RWPE2 (cell line): Measurements from ENCODE around the gene ST3GAL3.

Experiments used
- ATAC-seq: fragments of 200-7000 bp; cut with Tn5 transposase; 3 replicates; pipeline ENCODE4 v1.9.1; 2021; ENCODE audit warnings: low read depth
- DNase-seq: peaks from one replicate; pipeline ENCODE4 v3.0.0-alpha.2; 2020; ENCODE audit warnings: low spot score
- H3K27ac ChIP-seq: fragments of 450-650 bp; 2 replicates; pipeline ENCODE4 v1.5.1; 2017; ENCODE audit warnings: mild to moderate bottlenecking; ENCODE audit not compliant: poor library complexity, severe bottlenecking
- H3K27me3 ChIP-seq: fragments of 250-450 bp; sonication (Bioruptor Pico); 2 replicates; pipeline ENCODE4 v1.5.1; 2021; ENCODE audit warnings: mild to moderate bottlenecking, moderate library complexity; ENCODE audit not compliant: insufficient read depth, poor library complexity, severe bottlenecking
- H3K36me3 ChIP-seq: fragments of 250-450 bp; sonication (Bioruptor Pico); 2 replicates; pipeline ENCODE4 v1.5.1; 2020; ENCODE audit warnings: low read depth, mild to moderate bottlenecking, moderate library complexity
- H3K4me1 ChIP-seq: fragments of 250-450 bp; sonication (Bioruptor Pico); 2 replicates; pipeline ENCODE4 v1.5.1; 2021; ENCODE audit warnings: mild to moderate bottlenecking, moderate library complexity; ENCODE audit not compliant: insufficient read depth, poor library complexity, severe bottlenecking
- H3K4me3 ChIP-seq: fragments of 250-450 bp; sonication (Bioruptor Pico); 2 replicates; pipeline ENCODE4 v1.5.1; 2021; ENCODE audit warnings: mild to moderate bottlenecking, moderate library complexity; ENCODE audit not compliant: severe bottlenecking
- H3K9me3 ChIP-seq: fragments of 250-450 bp; sonication (Bioruptor Pico); 2 replicates; pipeline ENCODE4 v1.5.1; 2021; ENCODE audit warnings: mild to moderate bottlenecking, moderate library complexity; ENCODE audit not compliant: severe bottlenecking
- CTCF ChIP-seq: fragments of 450-650 bp; IDR thresholded peaks from one replicate; pipeline ENCODE4 v1.5.1; 2017; ENCODE audit warnings: mild to moderate bottlenecking, moderate library complexity; ENCODE audit not compliant: poor library complexity, severe bottlenecking

Gene ST3GAL3

GRCh38 chr1:43707190-43708001, at the start of gene ST3GAL3:
ST3GAL3 (plus strand) TSS chr1:43707536; CDS start chr1:43736263, 28,727 bp downstream.
- Histone ChIP-seq H3K4me3 (peak within 1 kb of the TSS; percentile 90), H3K36me3 (peaks cover 31% of the 10 kb centered on the region)

GRCh38 chr1:43659212-43660166, 47.8 kb upstream of the ST3GAL3 start:
- H3K4me3 ChIP-seq, result no peak overlapping the region
- H3K27me3 ChIP-seq, result no peaks in the 10 kb centered on the region
- H3K36me3 ChIP-seq, result peaks cover 99% of the 10 kb centered on the region
- H3K9me3 ChIP-seq, result no peaks in the 10 kb centered on the region
- H3K4me1 ChIP-seq, result peaks cover under 1% of the 10 kb centered on the region
- no peak overlapping the region for H3K27ac ChIP-seq
- DNase-seq (no peak), ATAC-seq (no peak)
- no peak for TF ChIP-seq CTCF

More at GRCh38 chr1:43707190-43708001, at the start of gene ST3GAL3:
- peaks cover 29% of the 10 kb centered on the region for H3K4me1 ChIP-seq
- H3K27ac ChIP-seq, result peak within 1 kb of the TSS; percentile 70
- H3K27me3 ChIP-seq, result no peaks in the 10 kb centered on the region
- peak; percentile 96 for DNase-seq
- no peaks in the 10 kb centered on the region for H3K9me3 ChIP-seq
- peak; percentile 89 for ATAC-seq
- TF ChIP-seq CTCF, result no peak

- no peak for TF ChIP-seq CTCF
- peaks cover 99% of the 10 kb centered on the region for H3K36me3 ChIP-seq
- H3K27ac ChIP-seq, result no peak overlapping the region
- ATAC-seq (no peak), DNase-seq (no peak)
- H3K4me1 ChIP-seq, result peaks cover 9% of the 10 kb centered on the region
- H3K4me3 ChIP-seq, result no peak overlapping the region
- no peaks in the 10 kb centered on the region for H3K27me3 ChIP-seq
- H3K9me3 ChIP-seq, result no peaks in the 10 kb centered on the region
Measured at GRCh38 chr1:43660355-43660754, 47.0 kb upstream of the ST3GAL3 start.

GRCh38 chr1:43664369-43664768, 43.0 kb upstream of the ST3GAL3 start:
- H3K36me3 ChIP-seq, result peaks cover 98% of the 10 kb centered on the region
- no peak overlapping the region for H3K4me3 ChIP-seq
- no peaks in the 10 kb centered on the region for H3K9me3 ChIP-seq
- TF ChIP-seq CTCF, result no peak
- no peak overlapping the region for H3K27ac ChIP-seq
- ATAC-seq, result no peak
- peaks cover 40% of the 10 kb centered on the region for H3K4me1 ChIP-seq
- DNase-seq, result no peak
- no peaks in the 10 kb centered on the region for H3K27me3 ChIP-seq
